Endometrial microvascular endothelial cells (primary cell): ENCODE data around the gene PPCDC. TPM values are rescaled to one million over a fixed set of nuclear protein-coding genes. Genes with fewer than 3 reads are reported as not detected.
"Not testable (repeated sequence)": the region's sequence is repeated elsewhere in the genome, so short reads cannot be mapped to it uniquely, and the experiment has no call there.

Experiments used
- in situ Hi-C: cut with HindIII; loops from 2 replicates; pipeline ENCODE4 v1.10.0; 2017; ENCODE audit warnings: low sequenced_read_pairs, low pct_unique_long_range_greater_than_20kb; ENCODE audit errors: inconsistent ontology term
- total RNA-seq: library from RNA; depleted of rRNA; stranded (reverse); fragments of >200 nt; gene quantifications from one replicate; pipeline ENCODE4 v1.2.3, GENCODE V29; 2015; ENCODE audit errors: inconsistent ontology term

Gene PPCDC
- total RNA-seq, 1 donor from 2014 or later, result 29.0 TPM

DNA sequence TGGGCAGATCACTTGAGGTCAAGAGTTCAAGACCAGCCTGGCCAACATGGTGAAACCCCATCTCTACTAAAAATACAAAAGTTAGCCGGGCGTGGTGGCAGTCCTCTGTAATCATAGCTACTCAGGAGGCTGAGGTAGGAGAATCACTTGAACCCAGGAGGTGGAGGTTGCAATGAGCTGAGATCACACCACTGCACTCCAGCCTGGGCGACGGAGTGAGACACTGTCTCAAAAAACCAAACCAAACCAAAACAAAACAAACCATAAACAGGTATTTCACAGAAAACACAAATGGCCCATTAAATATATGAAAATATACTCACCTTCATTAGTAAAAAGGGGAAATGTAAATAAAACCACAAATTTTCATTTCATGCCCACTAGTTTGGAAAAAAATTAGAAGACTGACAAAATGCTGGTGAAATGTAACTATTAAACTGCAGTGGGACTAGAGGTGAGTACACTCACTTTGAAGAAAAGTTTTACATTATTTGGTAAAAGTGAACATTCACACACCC lies 71.6 kb downstream of the PPCDC start:
- in situ Hi-C loops, result not testable (repeated sequence)

DNA sequence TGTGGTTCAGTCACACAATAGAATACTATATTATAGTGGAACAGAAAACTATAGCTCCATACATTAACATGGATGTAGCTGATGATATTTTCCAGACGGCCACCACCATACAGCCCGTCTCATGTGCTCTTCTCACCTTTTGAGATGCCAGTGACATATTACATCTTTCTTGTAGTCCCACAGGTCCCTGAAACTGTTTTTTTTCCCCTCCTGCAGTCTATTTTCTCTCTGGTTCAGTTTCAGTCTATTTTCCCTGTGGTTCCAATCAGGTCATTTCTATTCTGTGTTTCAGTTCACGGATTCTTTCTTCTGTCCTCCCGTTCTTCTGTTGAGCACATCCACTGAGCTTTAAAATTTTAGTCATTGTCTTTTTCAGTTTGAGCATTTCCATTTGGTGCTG lies 72.2 kb downstream of the PPCDC start:
- in situ Hi-C loops, result no loop called here

DNA sequence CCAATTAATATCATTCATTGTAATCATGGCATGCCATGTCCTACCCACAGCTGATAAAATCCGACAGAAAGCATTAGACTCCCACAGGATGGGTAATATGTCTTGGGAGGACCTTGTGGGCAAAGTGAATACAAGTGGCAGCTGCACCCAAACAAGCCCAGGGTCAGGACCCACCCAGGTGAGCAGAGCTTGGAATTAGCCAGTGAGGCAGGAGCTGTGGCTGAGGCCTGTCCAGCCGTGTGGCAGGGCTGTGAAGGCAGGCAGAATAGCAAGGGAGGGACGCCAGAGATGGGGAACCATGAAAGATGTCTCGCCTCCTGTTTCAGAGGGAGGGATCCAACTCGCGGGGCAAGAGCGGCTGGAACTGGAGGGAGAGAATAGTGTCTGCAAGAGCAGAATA lies 74.5 kb downstream of the PPCDC start:
- in situ Hi-C loops, result no loop called here

DNA sequence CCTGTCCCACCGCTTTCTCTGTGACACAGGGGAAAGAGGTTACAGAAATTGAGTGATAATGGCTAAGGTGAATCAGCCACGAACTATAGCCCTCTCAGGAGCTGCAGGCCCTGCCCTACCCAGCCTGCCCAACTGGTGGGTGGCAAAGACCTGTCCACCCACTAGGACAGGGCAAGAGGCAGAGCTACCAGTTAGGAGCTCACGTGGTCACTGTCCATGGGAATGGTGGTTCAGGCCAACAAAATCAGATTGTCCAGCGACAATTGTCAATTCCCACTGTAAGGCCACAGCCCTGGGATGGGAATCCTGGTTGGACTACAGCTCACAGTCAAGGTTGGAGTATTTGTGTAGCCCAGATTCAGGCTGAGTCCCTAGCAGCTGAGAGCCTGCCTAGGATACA lies 75.0 kb downstream of the PPCDC start:
- in situ Hi-C loops, result no loop called here

Other genes starting within 250 kb of the PPCDC start
- 35.7 TPM for gene CSK, start 241.5 kb upstream of the PPCDC start, total RNA-seq
- gene LMAN1L, start 210.8 kb upstream of the PPCDC start, total RNA-seq, result not detected
- not detected for gene CPLX3, start 197.0 kb upstream of the PPCDC start, total RNA-seq
- 40.2 TPM for gene ULK3, start 180.4 kb upstream of the PPCDC start, total RNA-seq
- gene SCAMP2, start 150.2 kb upstream of the PPCDC start, total RNA-seq, result 93.2 TPM
- gene MPI, start 133.5 kb upstream of the PPCDC start, total RNA-seq, result 48.7 TPM
- gene FAM219B, start 116.7 kb upstream of the PPCDC start, total RNA-seq, result 30.4 TPM
- 116 TPM for gene COX5A, start 85.5 kb upstream of the PPCDC start, total RNA-seq
- gene RPP25, start 66.8 kb upstream of the PPCDC start, total RNA-seq, result 11.8 TPM
- gene SCAMP5, start 28.0 kb upstream of the PPCDC start, total RNA-seq, result 27.4 TPM
- gene C15orf39, start 178.3 kb downstream of the PPCDC start, total RNA-seq, result 16.1 TPM
- gene GOLGA6C, start 234.7 kb downstream of the PPCDC start, total RNA-seq, result not detected